ENCODE measurements around the gene LIMK1.

LIMK1 gene

DNA sequence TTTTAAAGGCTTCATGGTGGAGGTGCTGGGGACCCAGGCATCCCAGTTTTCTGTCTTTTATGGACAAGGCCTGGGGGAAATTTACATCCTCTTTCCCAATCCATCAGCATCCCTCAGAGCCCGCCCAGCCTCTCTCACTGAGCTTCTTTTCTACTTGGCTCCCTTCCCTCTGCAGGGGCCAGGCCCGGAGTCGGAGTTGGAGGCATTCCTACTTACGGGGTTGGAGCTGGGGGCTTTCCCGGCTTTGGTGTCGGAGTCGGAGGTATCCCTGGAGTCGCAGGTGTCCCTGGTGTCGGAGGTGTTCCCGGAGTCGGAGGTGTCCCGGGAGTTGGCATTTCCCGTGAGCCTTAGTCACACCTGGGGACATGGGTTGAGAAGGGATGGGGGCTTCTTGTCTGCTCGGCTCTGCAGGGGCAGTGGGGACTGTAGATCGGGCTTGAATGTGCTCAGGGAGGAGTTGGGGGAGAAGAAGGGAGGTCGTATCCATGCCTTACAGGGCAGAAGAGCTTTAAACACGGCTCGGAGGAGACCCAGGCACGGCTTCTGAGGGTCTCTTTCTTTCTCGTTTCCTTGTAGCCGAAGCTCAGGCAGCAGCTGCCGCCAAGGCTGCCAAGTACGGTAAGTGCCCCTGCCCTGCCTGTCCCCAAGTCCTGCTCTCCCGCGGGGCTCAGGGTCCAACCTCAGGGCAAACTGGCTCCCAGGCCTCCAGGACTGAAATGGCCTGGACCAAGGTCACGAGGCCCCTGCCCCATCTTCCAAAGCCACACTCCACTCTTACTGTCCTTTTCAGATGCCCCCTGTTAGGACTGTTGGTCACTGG is 27.3 kb upstream of the LIMK1 start:
- DNase-seq: no peak

DNA sequence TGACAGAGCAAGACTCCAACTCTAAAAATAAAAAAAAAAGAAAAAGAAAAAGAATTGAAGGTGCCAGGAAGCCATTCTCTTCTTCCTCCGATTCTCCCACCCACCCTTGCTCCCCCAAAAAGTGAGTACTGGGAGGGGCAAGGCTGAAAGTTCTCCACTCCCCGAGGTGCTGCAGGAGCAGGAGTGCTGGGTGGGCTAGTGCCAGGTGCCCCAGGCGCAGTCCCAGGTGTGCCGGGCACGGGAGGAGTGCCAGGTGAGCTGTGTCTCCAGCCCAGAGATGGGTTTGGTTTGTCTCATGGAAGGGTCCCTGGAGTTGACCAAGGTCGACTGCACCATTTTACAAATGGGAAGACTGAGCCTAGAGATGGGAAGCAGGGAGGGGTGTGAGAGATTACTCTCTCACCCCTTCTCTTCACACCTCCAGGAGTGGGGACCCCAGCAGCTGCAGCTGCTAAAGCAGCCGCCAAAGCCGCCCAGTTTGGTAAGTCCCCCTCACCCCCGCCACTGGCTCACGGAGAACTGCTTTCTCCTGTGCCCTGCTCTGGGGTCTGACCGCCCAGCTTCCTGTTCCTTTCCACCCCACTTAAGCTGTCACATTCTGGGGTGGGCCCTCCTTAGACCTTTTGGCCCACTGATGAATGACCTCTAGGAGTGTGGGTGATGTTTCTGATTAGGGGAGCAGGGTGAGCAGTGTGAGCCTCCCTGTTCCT is 26.2 kb upstream of the LIMK1 start:
- DNase-seq: no peak

DNA sequence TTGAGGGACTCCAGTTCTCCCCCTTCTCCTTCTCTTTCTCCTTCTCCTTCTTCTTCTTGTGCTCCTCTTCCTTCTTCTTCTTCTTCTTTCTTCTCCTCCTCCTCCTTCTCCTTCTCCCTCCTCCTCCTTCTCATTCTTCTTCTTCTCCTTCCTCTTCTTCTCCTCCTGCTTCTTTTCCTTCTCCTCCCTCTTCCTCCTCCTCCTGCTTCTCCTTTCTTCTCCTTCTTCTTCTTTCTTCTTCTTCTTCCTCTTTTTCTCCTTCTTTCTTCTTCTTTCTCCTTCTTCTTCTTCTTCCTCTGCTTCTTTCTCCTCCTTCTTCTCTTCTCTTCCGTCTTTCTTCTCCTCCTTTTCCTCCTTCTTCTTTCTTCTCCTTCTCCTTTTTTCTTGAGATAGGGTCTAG is 25.6 kb upstream of the LIMK1 start:
- no peak for DNase-seq

DNA sequence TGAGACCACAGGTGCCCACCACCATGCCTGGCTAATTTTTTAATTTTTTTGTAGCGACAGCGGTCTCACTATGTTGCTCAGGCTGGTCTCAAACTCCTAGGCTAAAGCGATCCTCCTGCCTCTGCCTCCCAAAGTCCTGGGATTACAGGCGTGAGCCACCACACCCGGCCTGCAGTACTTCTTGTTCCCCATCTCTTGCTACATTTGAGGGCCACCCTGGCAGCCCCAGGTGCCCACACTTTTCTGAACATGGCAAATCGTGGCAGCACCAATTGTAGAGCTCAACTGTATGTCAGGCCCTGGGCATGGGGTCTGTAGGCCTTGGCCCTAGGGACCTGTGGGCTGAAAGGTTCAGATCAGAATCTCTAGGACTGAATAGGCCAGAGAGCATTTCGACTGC is 25.1 kb upstream of the LIMK1 start:
- DNase-seq: no peak

DNA sequence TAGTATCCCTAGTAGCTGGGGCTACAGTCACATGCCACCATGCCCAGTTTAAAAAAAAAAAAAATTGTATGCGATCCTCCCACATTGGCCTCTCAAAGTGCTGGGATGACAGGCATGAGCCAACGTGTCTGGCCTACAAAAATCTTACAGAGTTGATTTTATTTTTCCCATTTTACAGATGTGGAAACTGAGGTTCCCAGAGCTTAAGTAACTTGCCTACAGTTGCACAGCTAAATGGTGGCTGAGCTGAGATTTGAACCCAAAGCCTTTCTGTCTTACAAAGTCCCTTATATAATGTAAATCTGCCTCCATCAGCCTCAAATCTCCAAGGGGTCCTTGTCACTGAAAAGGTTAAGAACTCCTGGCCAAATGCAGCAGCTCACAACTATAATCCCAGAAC is 24.6 kb upstream of the LIMK1 start:
- DNase-seq: no peak

DNA sequence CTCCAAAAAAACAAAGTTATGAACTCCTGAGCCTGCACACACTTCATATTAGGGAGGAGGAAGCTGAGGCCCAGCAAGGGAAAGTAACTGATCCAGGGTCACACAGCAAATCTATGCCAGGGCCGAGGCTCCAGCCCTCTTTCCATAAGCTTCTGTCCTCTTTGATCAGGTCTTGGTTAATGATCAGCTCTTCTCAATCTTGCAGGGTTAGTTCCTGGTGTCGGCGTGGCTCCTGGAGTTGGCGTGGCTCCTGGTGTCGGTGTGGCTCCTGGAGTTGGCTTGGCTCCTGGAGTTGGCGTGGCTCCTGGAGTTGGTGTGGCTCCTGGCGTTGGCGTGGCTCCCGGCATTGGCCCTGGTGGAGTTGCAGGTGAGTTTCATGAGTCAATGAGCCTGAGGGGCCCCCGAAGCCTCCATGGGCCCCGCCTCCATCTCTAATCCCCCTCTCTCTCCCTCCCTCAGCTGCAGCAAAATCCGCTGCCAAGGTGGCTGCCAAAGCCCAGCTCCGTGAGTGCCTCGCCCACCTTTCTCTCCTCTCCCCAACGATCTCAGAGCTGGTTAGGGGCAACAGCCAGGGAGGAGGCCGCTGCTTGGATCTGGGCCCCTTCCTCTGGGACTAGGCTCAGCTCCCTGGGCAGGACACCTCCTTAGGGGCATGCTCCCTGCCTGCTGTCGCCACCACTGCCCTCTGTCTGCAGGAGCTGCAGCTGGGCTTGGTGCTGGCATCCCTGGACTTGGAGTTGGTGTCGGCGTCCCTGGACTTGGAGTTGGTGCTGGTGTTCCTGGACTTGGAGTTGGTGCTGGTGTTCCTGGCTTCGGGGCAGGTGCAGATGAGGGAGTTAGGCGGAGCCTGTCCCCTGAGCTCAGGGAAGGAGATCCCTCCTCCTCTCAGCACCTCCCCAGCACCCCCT is 23.7 kb upstream of the LIMK1 start:
- DNase-seq: no peak

DNA sequence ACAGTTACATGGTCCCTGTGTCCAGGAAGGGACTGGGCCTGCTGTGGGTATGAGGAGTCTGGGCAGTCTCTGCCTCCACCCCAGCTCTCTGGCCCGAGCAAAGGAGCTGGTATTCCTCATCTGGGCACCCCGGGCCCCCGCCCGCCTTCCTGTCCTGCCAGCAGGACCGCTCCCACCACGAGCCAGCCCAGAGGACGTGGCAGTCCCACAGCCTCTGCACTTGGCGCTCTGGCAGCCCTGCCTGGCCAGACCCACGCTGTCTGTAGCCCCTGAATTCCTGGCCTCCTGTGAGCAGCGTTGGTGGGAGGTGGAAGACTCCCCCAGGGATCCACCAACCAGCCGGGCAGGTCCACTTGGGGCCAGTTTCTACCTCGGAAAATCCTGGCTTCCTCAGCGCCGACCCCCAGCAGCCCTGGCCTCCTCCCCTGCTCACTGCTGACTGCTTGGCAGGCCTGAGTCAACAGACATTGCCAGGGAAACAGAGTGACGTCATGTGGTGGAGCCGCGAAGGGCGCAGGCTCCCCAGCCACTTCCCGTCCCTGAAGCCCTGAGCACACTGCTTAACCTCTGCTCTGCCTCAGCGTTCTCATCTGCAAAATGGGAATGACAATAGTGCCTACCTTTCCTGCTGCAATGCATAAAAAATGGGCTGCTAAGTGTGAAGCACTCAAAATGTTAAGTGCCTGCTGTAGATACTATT is 21.6 kb upstream of the LIMK1 start:
- peak; percentile 71 for DNase-seq

DNA sequence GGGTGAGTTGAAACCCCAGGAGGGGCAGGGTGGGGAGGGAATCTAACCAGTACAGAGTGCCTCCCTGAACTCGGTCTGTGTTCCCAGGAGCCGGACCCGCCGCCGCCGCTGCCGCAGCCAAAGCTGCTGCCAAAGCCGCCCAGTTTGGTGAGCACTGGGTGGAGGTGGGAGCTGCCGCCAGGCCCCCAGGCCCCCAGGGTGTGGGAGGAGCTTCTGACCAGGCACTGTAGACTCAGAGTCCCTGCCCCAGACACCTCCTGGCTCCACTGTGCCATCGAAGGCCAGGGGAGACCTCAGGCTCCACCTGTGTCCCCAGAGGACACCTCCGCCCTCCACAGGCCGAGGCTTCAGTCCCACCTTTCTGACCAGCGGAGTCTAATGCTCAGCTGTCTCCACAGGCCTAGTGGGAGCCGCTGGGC is 20.4 kb upstream of the LIMK1 start:
- DNase-seq: no peak

DNA sequence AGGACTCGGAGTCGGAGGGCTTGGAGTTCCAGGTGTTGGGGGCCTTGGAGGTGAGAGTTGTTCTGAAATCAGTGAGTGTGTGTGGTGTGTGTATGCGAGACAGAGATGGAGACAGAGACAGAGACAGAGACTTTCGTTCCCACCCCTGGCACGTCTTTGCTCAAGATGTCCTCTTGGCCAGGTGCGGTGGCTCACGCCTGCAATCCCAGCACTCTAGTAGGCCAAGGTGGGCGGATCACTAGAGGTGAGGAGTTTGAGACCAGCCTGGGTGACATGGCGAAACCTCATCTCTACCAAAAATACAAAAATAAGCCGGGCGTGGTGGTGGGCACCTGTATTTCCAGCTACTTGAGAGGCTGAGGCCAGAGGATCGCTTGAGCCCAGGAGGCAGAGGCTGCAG is 20.0 kb upstream of the LIMK1 start:
- DNase-seq: no peak

DNA sequence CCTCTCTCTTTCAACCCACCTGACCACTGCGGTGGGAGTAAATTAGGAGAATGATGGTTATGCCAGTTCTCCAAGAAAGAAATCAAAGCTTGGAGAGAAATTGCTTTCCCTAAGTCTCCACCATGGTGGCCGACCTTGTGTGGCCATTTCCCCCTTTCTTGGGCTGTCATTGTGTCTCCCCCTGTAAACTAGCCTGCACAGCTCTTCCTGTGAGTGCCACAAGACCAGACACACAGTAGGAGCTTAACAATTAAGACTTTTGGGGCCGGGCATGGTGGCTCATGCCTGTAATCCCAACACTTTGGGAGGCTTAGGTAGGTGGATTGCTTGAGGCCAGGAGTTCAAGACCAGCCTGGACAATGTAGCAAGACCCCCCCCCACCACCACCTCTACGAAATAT is 18.9 kb upstream of the LIMK1 start:
- DNase-seq: no peak

DNA sequence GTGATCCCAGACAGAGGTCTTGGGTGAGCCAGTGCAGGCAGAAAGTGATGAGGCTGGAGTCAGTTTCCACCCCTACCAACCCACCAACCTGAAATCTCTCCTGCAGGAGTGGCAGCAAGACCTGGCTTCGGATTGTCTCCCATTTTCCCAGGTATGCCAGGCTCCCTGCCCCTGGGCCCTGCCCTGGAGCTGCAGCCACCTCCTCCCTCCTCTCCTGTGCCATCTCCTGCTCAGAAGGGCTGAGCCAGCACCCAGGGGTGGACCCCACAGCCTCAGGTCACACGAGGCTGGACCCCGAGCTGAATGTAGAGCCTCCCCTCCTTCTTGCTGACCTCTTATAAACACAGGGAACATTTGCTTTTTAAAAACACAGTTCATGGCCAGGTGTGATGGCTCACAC is 17.0 kb upstream of the LIMK1 start:
- no peak for DNase-seq

DNA sequence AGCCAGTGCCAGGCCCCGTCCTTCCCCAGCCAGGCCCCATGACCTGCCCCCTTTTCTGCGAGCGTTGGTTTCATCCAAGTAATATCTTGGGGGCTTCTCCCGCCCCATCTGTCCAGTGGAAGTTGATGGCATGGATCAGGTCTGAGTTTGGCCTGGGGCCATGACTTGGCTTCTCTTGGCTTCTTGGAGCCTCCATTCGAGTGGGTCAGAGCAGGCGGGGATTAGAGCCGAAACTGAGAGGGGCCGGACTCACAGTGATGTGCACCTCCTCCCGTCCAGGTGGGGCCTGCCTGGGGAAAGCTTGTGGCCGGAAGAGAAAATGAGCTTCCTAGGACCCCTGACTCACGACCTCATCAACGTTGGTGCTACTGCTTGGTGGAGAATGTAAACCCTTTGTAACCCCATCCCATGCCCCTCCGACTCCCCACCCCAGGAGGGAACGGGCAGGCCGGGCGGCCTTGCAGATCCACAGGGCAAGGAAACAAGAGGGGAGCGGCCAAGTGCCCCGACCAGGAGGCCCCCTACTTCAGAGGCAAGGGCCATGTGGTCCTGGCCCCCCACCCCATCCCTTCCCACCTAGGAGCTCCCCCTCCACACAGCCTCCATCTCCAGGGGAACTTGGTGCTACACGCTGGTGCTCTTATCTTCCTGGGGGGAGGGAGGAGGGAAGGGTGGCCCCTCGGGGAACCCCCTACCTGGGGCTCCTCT is 15.1 kb upstream of the LIMK1 start:
- no peak for DNase-seq

DNA sequence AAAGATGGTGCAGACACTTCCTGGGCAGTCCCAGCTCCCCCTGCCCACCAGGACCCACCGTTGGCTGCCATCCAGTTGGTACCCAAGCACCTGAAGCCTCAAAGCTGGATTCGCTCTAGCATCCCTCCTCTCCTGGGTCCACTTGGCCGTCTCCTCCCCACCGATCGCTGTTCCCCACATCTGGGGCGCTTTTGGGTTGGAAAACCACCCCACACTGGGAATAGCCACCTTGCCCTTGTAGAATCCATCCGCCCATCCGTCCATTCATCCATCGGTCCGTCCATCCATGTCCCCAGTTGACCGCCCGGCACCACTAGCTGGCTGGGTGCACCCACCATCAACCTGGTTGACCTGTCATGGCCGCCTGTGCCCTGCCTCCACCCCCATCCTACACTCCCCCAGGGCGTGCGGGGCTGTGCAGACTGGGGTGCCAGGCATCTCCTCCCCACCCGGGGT is 14.5 kb upstream of the LIMK1 start:
- DNase-seq: no peak

DNA sequence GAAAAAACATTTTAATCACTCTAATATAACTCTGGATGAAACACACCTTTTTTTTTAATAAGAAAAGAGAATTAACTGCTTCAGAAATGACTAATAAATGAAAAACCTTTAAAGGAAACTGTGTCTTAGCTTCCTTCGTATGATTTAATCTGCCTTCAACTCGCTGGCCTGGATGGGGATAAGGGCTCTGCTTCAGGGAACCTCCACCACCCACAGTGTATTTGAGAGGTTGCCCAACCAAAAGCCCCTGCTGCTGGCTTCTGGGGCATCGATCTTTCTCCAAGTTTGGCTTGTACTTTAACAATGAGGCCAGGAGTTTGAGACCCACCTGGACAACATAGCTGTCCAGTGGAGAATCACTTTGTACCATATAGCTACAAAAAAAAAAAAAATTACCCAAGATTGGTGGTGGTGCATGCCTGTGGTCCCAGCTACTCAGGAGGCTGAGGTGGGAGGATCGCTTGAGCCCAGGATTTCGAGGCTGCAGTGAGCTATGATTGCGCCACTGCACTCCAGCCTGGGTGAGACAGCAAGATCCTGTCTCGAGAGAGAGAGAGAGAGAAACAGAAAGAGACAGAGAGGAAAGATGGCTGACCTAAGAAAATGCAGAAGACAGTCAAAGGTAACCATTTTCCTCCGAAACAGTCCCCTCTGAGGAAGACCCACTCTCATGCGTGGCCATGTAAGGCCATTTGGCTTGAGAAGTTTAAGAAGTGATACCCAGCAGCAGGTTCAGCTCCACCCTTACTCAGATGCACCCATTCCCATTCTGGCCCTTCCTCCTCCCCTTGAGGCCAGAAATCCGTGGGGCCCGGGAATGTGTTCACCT is 13.6 kb upstream of the LIMK1 start:
- no peak for DNase-seq

DNA sequence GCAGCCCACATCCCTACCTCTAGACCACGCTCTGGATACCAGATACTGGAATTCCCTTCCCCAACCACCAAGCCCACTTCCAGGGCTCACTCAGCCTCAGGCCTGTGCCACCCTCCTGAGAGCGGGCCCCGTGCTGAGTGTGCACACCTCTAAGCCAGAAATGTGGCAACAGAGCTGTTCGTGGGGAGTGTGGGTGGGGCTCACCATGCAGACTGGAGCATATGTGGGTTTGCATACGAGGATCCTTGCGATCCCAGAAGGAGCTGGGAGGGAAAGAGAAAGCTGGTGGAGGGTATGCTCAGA is 13.0 kb upstream of the LIMK1 start:
- DNase-seq: no peak

DNA sequence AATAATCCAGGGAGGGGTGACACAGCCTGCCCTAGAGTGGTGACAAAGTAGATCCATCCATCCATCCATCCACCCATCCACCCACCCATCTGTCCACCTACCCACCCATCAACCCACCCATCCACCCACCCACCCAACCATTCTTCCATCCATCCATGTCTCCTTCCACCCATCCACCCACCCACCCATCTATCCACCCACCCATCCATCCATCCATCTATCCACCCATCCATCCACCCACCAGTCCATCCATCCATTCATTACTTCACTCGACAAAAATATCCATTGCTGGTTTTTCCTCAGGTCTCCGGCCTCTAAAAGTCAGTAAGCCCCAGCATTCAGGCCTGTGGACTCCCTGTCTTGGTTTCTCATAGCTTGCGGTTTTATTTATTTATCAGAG is 12.5 kb upstream of the LIMK1 start:
- no peak for DNase-seq

DNA sequence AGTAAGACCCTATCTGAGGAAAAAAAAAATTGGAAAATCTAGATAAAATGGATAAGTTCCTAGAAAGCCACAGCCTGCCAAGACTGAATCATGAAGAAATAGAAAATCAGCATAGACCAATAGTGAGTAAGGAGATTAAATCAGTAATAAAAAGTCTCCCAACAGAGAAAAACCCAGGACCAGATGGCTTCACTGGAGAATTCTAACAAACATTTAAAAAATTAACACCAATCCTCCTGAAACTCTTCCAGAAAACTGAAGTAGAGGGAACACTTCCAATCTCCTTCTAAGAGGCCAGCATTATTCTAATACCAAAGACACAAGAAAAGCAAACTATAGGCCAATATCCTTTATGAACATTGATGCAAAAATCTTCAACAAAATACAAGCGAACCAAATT is 8.8 kb upstream of the LIMK1 start:
- no peak for DNase-seq

DNA sequence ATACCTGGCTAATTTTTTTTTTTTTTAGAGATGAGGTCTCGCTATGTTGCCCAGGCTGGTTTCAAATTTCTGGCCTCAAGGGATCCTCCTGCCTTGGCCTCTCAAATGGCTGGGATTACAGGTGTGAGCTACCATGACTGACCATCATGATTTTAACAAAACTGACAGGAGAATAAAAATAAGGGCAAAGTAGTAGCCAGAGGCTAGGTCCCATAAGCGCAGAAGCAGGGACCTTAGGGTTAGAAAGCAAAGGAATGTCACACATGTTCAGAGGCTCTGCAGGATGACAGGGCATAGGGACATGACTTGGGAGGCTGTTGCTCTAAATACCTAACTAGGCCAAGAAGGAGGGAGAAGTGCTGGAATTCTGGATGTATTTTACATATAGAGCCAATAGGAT is 5.1 kb upstream of the LIMK1 start:
- no peak for DNase-seq

DNA sequence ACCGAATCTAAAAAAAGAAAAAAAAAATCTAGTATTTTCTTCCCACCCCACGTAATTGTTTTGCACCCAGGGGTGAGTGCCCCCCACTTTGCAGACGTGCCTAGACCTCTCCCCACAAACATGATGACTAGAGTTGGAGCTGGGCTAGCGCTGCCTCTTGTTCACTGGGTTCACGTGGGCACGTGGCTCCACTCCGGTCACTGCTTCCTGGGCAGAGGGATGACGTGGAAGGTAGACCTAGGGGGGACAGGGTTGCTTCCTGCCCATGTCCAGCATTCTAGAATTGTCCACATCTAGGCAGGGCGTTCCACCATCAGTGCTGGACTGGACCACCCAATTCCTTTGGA is 861 bp upstream of the LIMK1 start:
- DNase-seq: no peak

DNA sequence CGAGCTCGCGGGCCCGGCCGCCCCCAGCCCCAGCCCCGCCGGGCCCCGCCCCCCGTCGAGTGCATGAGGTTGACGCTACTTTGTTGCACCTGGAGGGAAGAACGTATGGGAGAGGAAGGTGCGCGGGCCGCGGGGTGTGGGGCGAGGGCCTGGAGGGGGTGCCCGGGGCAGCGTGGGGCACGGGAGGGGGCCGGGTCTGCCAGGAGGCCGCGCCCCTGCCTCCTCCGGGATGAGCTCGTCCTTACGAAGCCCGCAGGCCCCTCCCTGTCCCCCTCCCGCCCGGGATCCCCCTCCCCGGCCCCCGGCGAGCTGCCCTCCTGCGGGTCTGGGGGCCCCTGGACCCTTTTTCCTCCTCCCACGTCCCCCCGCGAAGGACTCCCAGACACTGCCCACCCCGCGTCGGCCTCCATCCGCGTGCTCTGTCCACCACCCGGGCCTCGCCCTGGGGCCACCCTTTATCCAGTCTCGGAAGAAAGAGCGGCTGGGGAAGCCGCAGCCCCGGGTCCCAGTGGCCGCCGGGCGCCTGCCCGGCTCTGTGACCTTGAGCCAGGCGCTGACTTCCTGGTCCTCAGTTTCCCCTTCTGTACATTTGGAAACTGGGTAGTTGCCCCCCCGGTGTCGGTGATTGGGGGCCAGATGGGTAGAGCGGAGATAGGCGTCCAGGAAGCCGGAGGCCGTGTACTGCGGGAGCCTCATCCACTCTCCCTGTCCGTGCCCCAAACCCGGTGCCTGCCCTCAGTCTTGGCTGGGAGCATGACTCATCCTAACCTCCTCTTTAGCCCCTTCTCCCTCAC is 521 bp downstream of the LIMK1 start:
- peak; percentile 64 for DNase-seq
